Measurements from ENCODE around the gene MAP2K5.
A peak's percentile ranks its signal among the peaks of the same experiment; 100 is the strongest.

Gene MAP2K5

DNA sequence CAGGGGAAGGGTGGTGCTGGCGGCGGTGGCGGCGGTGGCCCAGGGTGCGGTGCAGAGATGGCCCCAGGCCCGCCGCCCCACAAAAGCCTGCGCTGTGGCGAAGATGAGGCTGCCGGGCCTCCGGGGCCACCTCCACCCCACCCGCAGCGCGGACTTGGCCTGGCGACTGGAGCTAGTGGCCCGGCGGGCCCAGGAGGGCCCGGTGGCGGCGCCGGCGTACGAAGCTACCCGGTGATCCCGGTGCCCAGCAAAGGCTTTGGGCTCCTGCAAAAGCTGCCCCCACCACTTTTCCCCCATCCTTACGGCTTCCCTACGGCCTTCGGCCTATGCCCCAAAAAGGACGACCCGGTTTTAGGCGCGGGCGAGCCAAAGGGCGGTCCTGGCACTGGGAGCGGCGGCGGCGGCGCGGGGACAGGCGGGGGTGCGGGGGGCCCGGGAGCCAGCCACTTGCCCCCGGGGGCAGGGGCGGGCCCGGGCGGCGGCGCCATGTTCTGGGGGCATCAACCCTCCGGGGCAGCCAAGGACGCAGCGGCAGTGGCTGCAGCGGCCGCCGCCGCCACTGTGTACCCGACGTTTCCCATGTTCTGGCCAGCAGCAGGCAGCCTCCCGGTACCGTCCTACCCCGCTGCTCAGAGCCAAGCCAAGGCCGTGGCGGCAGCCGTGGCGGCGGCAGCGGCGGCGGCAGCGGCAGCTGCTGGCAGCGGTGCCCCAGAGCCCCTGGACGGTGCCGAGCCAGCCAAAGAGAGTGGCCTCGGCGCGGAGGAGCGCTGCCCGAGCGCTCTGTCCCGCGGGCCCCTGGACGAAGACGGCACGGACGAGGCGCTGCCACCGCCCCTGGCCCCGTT, 284.4 kb downstream of the MAP2K5 start:
- H3K4me3 ChIP-seq (ENCODE audit: low read length in 2 of 2) = no peak overlapping the region
- no peak overlapping the region for H4K91ac ChIP-seq (ENCODE audit: low read depth, low read length, poor library complexity)
- peaks cover 10 to 12% of the 10 kb centered on the region in 2 donors for H3K9me3 ChIP-seq (replicated peaks in 1 of 2; ENCODE audit: control insufficient read depth in 2 of 2, insufficient read depth in 1 of 2, low read depth in 1 of 2, low read length in 2 of 2)

DNA sequence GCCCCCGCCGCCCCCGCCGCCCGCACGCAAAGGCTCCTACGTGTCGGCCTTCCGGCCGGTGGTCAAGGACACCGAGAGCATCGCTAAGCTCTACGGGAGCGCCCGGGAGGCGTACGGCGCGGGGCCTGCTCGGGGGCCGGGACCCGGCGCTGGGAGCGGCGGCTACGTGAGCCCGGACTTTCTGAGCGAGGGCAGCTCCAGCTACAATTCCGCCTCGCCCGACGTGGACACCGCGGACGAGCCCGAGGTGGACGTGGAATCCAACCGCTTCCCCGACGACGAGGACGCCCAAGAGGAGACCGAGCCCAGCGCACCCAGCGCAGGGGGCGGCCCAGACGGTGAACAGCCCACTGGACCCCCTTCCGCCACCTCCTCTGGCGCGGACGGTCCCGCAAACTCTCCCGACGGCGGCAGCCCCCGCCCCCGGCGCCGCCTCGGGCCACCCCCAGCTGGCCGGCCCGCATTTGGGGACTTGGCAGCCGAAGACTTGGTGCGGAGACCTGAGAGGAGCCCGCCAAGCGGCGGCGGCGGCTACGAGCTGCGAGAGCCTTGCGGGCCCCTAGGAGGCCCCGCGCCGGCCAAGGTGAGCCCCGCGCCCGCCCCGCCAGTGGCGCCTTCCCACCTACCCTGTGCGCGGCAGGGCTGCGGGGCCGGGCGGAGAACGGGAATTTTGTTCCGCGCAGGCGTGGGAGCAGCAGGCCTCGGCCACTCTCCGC, 285.2 kb downstream of the MAP2K5 start:
- no CpG with 5 or more reads among the region's 91 CpGs for WGBS, 2 donors (ENCODE audit: extremely low coverage in 2 of 2, insufficient read length in 2 of 2, insufficient replicate concordance in 1 of 2)
- Histone ChIP-seq H3K4me1 (ENCODE audit: control insufficient read depth in 2 of 2, insufficient read depth in 1 of 2, low read depth in 1 of 2, low read length in 2 of 2) (peaks cover 4 to 19% of the 10 kb centered on the region in 2 donors), H3K27ac (replicated peaks; ENCODE audit: low read length) (no peak overlapping the region), H3K36me3 (replicated peaks in 1 of 2; ENCODE audit: control insufficient read depth in 2 of 2, insufficient read depth in 2 of 2, low read length in 2 of 2) (no peaks in the 10 kb centered on the region), H3K18ac (ENCODE audit: low read length) (peak overlapping the region; percentile 71), H3K23ac (ENCODE audit: low read depth, low read length, poor library complexity) (no peak overlapping the region), H4K8ac (ENCODE audit: low read depth, low read length) (no peak overlapping the region), H2BK15ac (ENCODE audit: low read length) (peak overlapping the region; percentile 58), H2BK5ac (ENCODE audit: low read length) (no peak overlapping the region), H3K4ac (ENCODE audit: low read length) (no peak overlapping the region), H3K4me2 (ENCODE audit: insufficient read depth, low read length, poor library complexity, severe bottlenecking) (peak overlapping the region; percentile 0), H2BK120ac (ENCODE audit: low read depth, low read length) (no peak overlapping the region), H3K9ac (ENCODE audit: low read depth, low read length, poor library complexity) (no peak overlapping the region), H3K27me3 (ENCODE audit: control insufficient read depth in 3 of 3, insufficient read depth in 3 of 3, low read depth in 1 of 3, low read length in 3 of 3) (peaks cover 80 to 98% (median 98%) of the 10 kb centered on the region in 3 experiments), H2AFZ (ENCODE audit: low read length) (peak overlapping the region; percentile 58), H3K79me1 (ENCODE audit: low read depth, low read length) (peaks cover 6% of the 10 kb centered on the region), H3K4me3 (ENCODE audit: low read length in 2 of 2) (no peak overlapping the region), H2AK5ac (ENCODE audit: low read depth, low read length) (no peak overlapping the region), H3K14ac (ENCODE audit: low read length) (no peak overlapping the region), H4K91ac (ENCODE audit: low read depth, low read length, poor library complexity) (no peak overlapping the region), H2BK12ac (ENCODE audit: low read length) (no peak overlapping the region), H3K9me3 (replicated peaks in 1 of 2; ENCODE audit: control insufficient read depth in 2 of 2, insufficient read depth in 1 of 2, low read depth in 1 of 2, low read length in 2 of 2) (peaks cover 10% of the 10 kb centered on the region in 2 donors)
- DNase-seq (ENCODE audit: low spot score) = no peak

More for the DNA sequence above, 284.4 kb downstream of the MAP2K5 start:
- Histone ChIP-seq H2BK15ac (ENCODE audit: low read length) (no peak overlapping the region), H3K36me3 (replicated peaks in 1 of 2; ENCODE audit: control insufficient read depth in 2 of 2, insufficient read depth in 2 of 2, low read length in 2 of 2) (no peaks in the 10 kb centered on the region), H3K9ac (ENCODE audit: low read depth, low read length, poor library complexity) (no peak overlapping the region), H3K23ac (ENCODE audit: low read depth, low read length, poor library complexity) (peak overlapping the region; percentile 98), H3K14ac (ENCODE audit: low read length) (peak overlapping the region; percentile 71), H3K4me2 (ENCODE audit: insufficient read depth, low read length, poor library complexity, severe bottlenecking) (no peak overlapping the region), H2BK12ac (ENCODE audit: low read length) (no peak overlapping the region), H3K4ac (ENCODE audit: low read length) (no peak overlapping the region), H2BK5ac (ENCODE audit: low read length) (no peak overlapping the region), H3K27ac (replicated peaks; ENCODE audit: low read length) (no peak overlapping the region), H3K18ac (ENCODE audit: low read length) (peak overlapping the region; percentile 28), H2BK120ac (ENCODE audit: low read depth, low read length) (no peak overlapping the region), H2AFZ (ENCODE audit: low read length) (peak overlapping the region; percentile 58), H3K4me1 (ENCODE audit: control insufficient read depth in 2 of 2, insufficient read depth in 1 of 2, low read depth in 1 of 2, low read length in 2 of 2) (peaks cover 3 to 13% of the 10 kb centered on the region in 2 donors), H4K8ac (ENCODE audit: low read depth, low read length) (no peak overlapping the region), H3K27me3 (ENCODE audit: control insufficient read depth in 3 of 3, insufficient read depth in 3 of 3, low read depth in 1 of 3, low read length in 3 of 3) (peaks cover 84 to 98% (median 98%) of the 10 kb centered on the region in 3 experiments), H2AK5ac (ENCODE audit: low read depth, low read length) (no peak overlapping the region), H3K79me1 (ENCODE audit: low read depth, low read length) (peaks cover 6% of the 10 kb centered on the region)
- WGBS, 2 donors (ENCODE audit: extremely low coverage in 2 of 2, insufficient read length in 2 of 2, insufficient replicate concordance in 1 of 2) = no CpG with 5 or more reads among the region's 88 CpGs
- no peak for DNase-seq (ENCODE audit: low spot score)

DNA sequence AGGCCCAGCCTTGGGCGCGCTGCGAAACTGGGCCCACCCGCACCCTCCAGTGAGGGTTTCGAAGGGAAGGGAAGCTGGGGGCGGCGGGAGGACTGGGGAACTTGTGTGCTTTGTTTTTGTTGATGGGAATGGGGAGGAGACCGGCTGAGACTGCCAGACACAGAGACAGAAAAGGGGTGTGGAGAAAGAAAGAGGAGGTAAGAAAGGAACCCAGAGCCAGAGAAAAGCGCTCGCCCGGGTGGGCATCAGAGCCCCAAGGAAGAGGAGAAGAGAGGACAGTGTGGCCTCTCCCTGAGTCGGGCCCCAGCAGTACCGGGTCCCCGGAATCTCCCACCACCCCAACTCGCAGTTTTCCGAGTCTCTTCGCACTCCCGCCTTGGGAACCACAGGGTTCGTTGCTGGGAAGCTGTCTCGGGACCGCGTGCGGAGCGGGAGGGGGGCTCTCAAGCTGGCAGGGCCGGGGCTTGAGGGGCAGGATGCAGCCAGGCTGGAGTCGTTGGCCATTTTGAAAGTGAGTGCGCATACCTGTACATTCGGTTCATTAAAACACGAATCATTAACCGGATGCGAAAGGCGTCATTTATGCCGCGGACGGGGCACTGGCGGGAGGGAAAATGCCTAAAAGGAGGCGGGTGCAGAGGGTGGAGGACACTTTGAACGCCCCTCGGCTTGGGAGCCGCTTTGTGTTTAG, 285.9 kb downstream of the MAP2K5 start:
- peaks cover 10% of the 10 kb centered on the region in 2 donors for H3K9me3 ChIP-seq (replicated peaks in 1 of 2; ENCODE audit: control insufficient read depth in 2 of 2, insufficient read depth in 1 of 2, low read depth in 1 of 2, low read length in 2 of 2)
- no peak overlapping the region for H3K4ac ChIP-seq (ENCODE audit: low read length)
- H2BK15ac ChIP-seq (ENCODE audit: low read length) = no peak overlapping the region
- H3K4me2 ChIP-seq (ENCODE audit: insufficient read depth, low read length, poor library complexity, severe bottlenecking) = peak overlapping the region; percentile 0
- H3K4me1 ChIP-seq (ENCODE audit: control insufficient read depth in 2 of 2, insufficient read depth in 1 of 2, low read depth in 1 of 2, low read length in 2 of 2) = peaks cover 5 to 25% of the 10 kb centered on the region in 2 donors
- no CpG with 5 or more reads among the region's 40 CpGs for WGBS, 2 donors (ENCODE audit: extremely low coverage in 2 of 2, insufficient read length in 2 of 2, insufficient replicate concordance in 1 of 2)
- peak overlapping the region; percentile 58 for H2AFZ ChIP-seq (ENCODE audit: low read length)
- no peak for DNase-seq (ENCODE audit: low spot score)
- no peak overlapping the region for H3K4me3 ChIP-seq (ENCODE audit: low read length in 2 of 2)
- peaks cover 77 to 98% (median 97%) of the 10 kb centered on the region in 3 experiments for H3K27me3 ChIP-seq (ENCODE audit: control insufficient read depth in 3 of 3, insufficient read depth in 3 of 3, low read depth in 1 of 3, low read length in 3 of 3)
- no peaks in the 10 kb centered on the region for H3K36me3 ChIP-seq (replicated peaks in 1 of 2; ENCODE audit: control insufficient read depth in 2 of 2, insufficient read depth in 2 of 2, low read length in 2 of 2)
- no peak overlapping the region for H3K23ac ChIP-seq (ENCODE audit: low read depth, low read length, poor library complexity)
- H3K9ac ChIP-seq (ENCODE audit: low read depth, low read length, poor library complexity) = no peak overlapping the region
- peaks cover 6% of the 10 kb centered on the region for H3K79me1 ChIP-seq (ENCODE audit: low read depth, low read length)
- H3K27ac ChIP-seq (replicated peaks; ENCODE audit: low read length) = no peak overlapping the region
- no peak overlapping the region for H4K91ac ChIP-seq (ENCODE audit: low read depth, low read length, poor library complexity)
- peak overlapping the region; percentile 82 for H2BK5ac ChIP-seq (ENCODE audit: low read length)
- no peak overlapping the region for H2BK12ac ChIP-seq (ENCODE audit: low read length)
- no peak overlapping the region for H3K14ac ChIP-seq (ENCODE audit: low read length)
- H2AK5ac ChIP-seq (ENCODE audit: low read depth, low read length) = peak overlapping the region; percentile 57
- no peak overlapping the region for H2BK120ac ChIP-seq (ENCODE audit: low read depth, low read length)
- peak overlapping the region; percentile 52 for H3K18ac ChIP-seq (ENCODE audit: low read length)
- no peak overlapping the region for H4K8ac ChIP-seq (ENCODE audit: low read depth, low read length)

Measured in neuronal stem cell (in vitro differentiated cells).